ENCODE measurements around the gene SENP6.

DNA sequence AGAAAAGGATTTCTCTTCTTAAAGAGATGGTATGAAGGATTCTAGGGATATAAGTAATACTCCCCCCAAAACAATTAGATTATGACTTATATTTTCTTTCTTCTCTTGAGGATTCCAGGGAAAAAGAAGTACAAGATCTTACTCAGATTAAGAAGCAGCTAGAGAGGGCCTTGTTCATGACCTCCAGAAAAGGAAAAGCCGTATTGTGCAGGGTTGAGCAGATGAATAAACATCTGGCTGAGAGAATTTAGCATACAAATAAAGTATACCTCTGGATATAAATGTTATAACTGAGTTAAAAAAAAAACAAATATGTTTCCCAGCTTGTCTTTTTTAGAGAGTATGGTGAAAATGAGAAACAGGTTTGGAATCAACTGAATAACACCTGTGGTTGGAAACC lies 158.6 kb downstream of the SENP6 start:
- no peak for TF ChIP-seq SP1 (IDR thresholded peaks at IDR 0.05)
- no peak for TF ChIP-seq L3MBTL2 (conservative IDR thresholded peaks at IDR 0.05)
- no peak for TF ChIP-seq FOXK2 (IDR thresholded peaks at IDR 0.05)
- no peak for TF ChIP-seq TARDBP (IDR thresholded peaks at IDR 0.05)
- TF ChIP-seq BHLHE40 (IDR thresholded peaks at IDR 0.05; ENCODE audit: borderline replicate concordance): no peak
- TF ChIP-seq FOXA1 (IDR thresholded peaks at IDR 0.05): no peak
- no peak for TF ChIP-seq FOXM1 (IDR thresholded peaks at IDR 0.05; ENCODE audit: borderline replicate concordance)
- no peak for TF ChIP-seq HDGF (IDR thresholded peaks at IDR 0.05; ENCODE audit: borderline replicate concordance)
- no peak for TF ChIP-seq ELF4 (IDR thresholded peaks at IDR 0.05)
- no peak for TF ChIP-seq CTBP1 (IDR thresholded peaks at IDR 0.05; ENCODE audit: borderline replicate concordance)

Measured in HEK293T (cell line).